Naive thymus-derived CD8-positive, alpha-beta T cell (primary cell): ENCODE data around the gene SUSD3. TPM values are rescaled to one million over a fixed set of nuclear protein-coding genes. Genes with fewer than 3 reads are reported as not detected.

Experiments
- ATAC-seq, 2 donors: fragments of 150-1000 bp; cut with Tn5 transposase in 1 of 2; sonication (Bioruptor Pico), chemical (Tn5 transposase) in 1 of 2; 1 replicate in 1 of 2; 2 replicates in 1 of 2; pipeline ENCODE4 v1.10.0; 2021; ENCODE audit warnings: mild to moderate bottlenecking in 2 of 2, moderate library complexity in 2 of 2
- POLR2A ChIA-PET: fragments of 350-600 bp; sonication (Branson Sonifier 250); formaldehyde crosslinking; loops from one replicate; lab custom pipeline; 2021; ENCODE audit warnings: antibody characterized with exemption; lab: Charles Lee
- DNase-seq, 10 donors: peaks; one replicate each; pipeline versions ENCODE4 v3.0.0 to v3.0.0-alpha.2; 2020 to 2022
- H3K27ac Mint-ChIP-seq, 10 donors: one replicate each; pipeline ENCODE4 v1.8.0; 2020 to 2022; ENCODE audit warnings: mild to moderate bottlenecking in 10 of 10, mixed read lengths in 10 of 10, moderate library complexity in 4 of 10, inconsistent platforms in 1 of 10
- H3K27me3 Mint-ChIP-seq, 5 donors: one replicate each; pipeline ENCODE4 v1.8.0; 2021 to 2022; ENCODE audit warnings: mixed read lengths in 5 of 5
- H3K36me3 Mint-ChIP-seq, 3 donors: one replicate each; pipeline ENCODE4 v1.8.0; 2020 to 2022; ENCODE audit warnings: mixed read lengths in 3 of 3, mild to moderate bottlenecking in 2 of 3, inconsistent platforms in 1 of 3
- H3K4me1 Mint-ChIP-seq, 4 donors: one replicate each; pipeline ENCODE4 v1.8.0; 2021 to 2022; ENCODE audit warnings: mixed read lengths in 4 of 4
- H3K4me3 Mint-ChIP-seq, 10 donors: one replicate each; pipeline ENCODE4 v1.8.0; 2020 to 2022; ENCODE audit warnings: mild to moderate bottlenecking in 10 of 10, mixed read lengths in 10 of 10, moderate library complexity in 6 of 10, inconsistent platforms in 1 of 10
- H3K9me3 Mint-ChIP-seq, 9 donors: one replicate each; pipeline ENCODE4 v1.8.0; 2020 to 2022; ENCODE audit warnings: mixed read lengths in 9 of 9, mild to moderate bottlenecking in 3 of 9, inconsistent platforms in 1 of 9, moderate library complexity in 1 of 9
- polyA plus RNA-seq, 3 donors: library from polyadenylated mRNA; unstranded; fragments of 300-500 nt; fragmentation: Illumina TruSeq; gene quantifications; one replicate each; pipeline ENCODE4 v1.2.3, GENCODE V29; 2021
- total RNA-seq, 8 experiments: library from RNA in 2 of 8; stranded (reverse) in 2 of 8; gene quantifications; one replicate each; pipeline ENCODE4 v1.2.3 and lab custom pipeline; 2021 to 2026

Gene SUSD3
- total and polyA plus RNA-seq, 5 experiments from 2014 or later = 62.1 to 208 (median 86.7) TPM

DNA sequence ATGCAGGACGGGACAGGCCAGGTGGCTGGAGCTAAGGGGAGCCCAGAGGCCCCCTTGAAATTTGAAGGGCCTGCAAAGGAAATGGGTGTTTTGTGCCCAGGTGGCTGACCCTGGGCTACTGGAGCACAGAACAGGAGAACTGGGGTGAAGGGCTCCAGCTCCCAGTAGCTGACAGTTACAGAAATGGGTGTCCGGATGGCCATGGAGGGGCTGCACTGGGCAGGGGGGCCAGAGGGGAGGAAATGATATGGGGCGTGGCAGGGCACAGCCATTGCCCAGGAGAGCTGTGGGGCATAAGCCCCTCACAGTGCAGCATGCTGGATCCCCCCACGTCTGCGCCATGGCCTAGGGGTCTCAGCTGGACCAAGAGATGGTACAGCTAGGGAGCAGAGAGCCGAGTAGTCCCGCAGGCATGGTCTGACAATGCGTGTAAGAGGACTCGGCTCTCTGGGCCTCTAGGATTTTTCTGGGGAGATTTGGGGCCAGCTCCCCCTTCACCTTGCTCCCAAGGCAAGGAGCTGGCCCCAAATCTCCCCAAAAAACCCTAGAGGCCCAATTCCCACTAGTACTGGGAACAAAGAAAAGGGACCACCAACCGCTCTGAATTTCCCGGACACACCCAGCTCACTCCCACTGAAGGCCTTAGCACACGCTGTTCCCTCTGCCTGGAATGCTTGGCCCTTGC lies 29.6 kb downstream of the SUSD3 start:
- Mint-ChIP-seq H3K9me3 (peaks cover 0 to 2% (median 0%) of the 10 kb centered on the region in 9 donors), H3K4me3 (no peak overlapping the region), H3K36me3 (peaks cover 0 to 49% (median 15%) of the 10 kb centered on the region in 3 donors), H3K4me1 (peaks cover 20 to 57% (median 38%) of the 10 kb centered on the region in 4 donors), H3K27ac (peak overlapping the region; percentile 63 to 93 (median 77)), H3K27me3 (no peaks in the 10 kb centered on the region)
- POLR2A ChIA-PET = interaction anchor here (0.6 to 12.1 kb wide), 9 partner anchors 10 to 62 kb away, joined by 3 to 221 read pairs (median 4); no protein-coding TSS in a partner anchor
- ATAC-seq = no peak
- peak in 1 of 10 donors; percentile 37 for DNase-seq

DNA sequence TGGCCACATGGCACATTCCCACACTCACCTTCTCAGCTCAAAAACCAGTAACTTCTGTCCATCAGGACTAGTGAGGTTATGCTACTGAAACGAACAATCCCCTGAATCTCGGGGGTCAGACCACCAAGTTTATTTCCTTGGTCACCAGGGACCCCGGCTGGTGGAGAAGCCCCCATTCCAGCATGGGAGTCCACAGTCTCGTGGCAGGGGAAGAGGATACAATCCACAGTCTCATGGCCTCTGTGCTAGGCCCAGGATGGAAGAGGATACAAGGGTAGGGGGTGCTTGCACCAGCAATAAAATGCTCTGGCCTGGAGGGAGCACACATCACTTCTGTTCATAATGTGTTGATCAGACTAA lies 30.1 kb downstream of the SUSD3 start:
- DNase-seq (peak in 1 of 10 donors; percentile 27), ATAC-seq (no peak)
- peaks cover 21 to 58% (median 38%) of the 10 kb centered on the region in 4 donors for H3K4me1 Mint-ChIP-seq
- peak overlapping the region; percentile 12 to 93 (median 76) for H3K27ac Mint-ChIP-seq
- no peak overlapping the region for H3K4me3 Mint-ChIP-seq
- peaks cover 0 to 2% (median 0%) of the 10 kb centered on the region in 9 donors for H3K9me3 Mint-ChIP-seq
- H3K27me3 Mint-ChIP-seq = no peaks in the 10 kb centered on the region
- peaks cover 0 to 46% (median 14%) of the 10 kb centered on the region in 3 donors for H3K36me3 Mint-ChIP-seq
- POLR2A ChIA-PET = interaction anchor here (0.9 to 12.1 kb wide), 8 partner anchors 9 to 85 kb away, joined by 3 to 221 read pairs (median 4); no protein-coding TSS in a partner anchor

DNA sequence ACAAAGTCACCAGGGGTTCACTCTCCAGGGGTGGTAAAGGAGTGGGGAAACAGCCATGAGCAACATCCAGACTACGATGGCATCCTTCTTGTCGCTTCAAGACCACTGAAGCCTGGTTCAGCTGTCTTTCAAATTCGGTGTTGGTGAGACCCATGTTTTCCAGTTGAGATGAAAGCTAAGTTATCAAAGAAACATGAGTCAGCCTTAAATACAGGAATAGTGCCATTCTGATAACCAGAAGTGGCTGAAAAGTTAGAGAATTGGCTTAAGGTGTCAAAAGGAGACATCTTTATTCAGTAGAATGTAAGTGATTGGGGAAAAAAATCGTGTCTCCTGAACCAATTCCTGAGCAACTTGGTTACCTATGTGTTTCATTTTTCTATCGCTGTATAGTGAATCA lies 30.5 kb downstream of the SUSD3 start:
- Mint-ChIP-seq H3K36me3 (peaks cover 0 to 44% (median 12%) of the 10 kb centered on the region in 3 donors), H3K9me3 (peaks cover 0 to 2% (median 0%) of the 10 kb centered on the region in 9 donors), H3K27ac (peak overlapping the region; percentile 12 to 93 (median 77)), H3K4me3 (no peak overlapping the region), H3K4me1 (peaks cover 22 to 58% (median 38%) of the 10 kb centered on the region in 4 donors), H3K27me3 (no peaks in the 10 kb centered on the region)
- DNase-seq = no peak
- ATAC-seq = no peak
- POLR2A ChIA-PET = interaction anchor here (0.9 to 12.1 kb wide), 5 partner anchors 11 to 85 kb away, joined by 3 to 221 read pairs (median 4); no protein-coding TSS in a partner anchor

DNA sequence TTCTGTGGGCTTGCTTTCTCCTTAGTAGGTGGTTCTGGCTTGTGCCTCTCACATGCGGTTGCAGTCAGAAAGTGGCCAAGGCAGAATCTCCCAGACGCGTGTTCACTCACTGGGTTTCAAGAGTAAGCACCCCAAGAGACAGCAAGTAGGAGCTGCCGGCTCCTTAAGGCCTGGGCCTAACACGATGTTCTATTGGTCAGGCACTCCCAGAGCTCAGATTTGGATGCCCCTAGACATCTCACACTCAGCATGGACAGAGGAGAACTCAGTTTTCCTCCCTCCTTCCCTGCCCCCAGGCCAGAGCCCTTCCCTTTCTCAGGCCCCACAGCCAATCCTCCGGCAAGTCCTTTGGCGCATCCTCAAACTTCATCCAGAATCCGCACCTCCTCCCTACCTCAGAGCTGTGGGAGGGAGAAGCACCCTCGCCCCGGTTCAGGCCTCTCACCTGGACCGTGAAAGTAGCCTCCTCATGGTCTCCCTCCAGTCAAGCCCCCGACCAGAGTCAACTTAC lies 31.0 kb downstream of the SUSD3 start:
- Mint-ChIP-seq H3K9me3 (peaks cover 0 to 2% (median 0%) of the 10 kb centered on the region in 9 donors), H3K36me3 (peaks cover 0 to 41% (median 12%) of the 10 kb centered on the region in 3 donors), H3K27ac (peak overlapping the region; percentile 68 to 93 (median 81)), H3K27me3 (no peaks in the 10 kb centered on the region), H3K4me3 (no peak overlapping the region), H3K4me1 (peaks cover 27 to 62% (median 42%) of the 10 kb centered on the region in 4 donors)
- POLR2A ChIA-PET = interaction anchor here (0.9 to 12.1 kb wide), 5 partner anchors 11 to 86 kb away, joined by 3 to 221 read pairs (median 4); no protein-coding TSS in a partner anchor
- no peak for ATAC-seq
- peak in 1 of 10 donors; percentile 37 for DNase-seq

DNA sequence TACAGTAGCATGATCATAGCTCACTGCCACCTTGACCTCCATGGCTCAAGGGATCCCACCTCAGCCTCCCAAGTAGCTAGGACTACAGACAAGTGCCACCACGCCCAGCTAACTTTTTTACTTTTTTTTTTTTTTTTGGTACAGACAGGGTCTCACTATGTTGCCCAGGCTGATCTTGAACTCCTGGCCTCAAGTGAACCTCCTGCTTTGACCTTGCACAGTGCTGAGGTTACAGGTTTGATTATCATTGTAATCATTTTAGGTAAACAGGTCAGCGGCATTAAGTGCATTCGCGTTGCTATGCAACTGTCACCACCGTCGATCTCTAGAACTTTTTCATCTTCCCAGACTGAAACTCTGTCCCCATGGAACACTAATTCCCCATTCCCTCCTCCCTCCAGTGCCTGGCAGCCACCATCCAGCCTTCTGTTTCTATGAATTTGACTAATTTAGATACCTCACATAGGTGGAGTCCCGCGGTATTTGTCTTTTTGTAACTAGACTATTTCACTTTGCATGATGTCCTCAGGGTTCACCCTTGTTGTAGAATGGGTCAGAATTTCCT lies 31.7 kb downstream of the SUSD3 start:
- peak in 1 of 10 donors; percentile 22 for DNase-seq
- no peak for ATAC-seq
- POLR2A ChIA-PET = interaction anchor here (0.7 to 12.1 kb wide), 5 partner anchors 26 to 129 kb away, joined by 3 to 221 read pairs (median 4); no protein-coding TSS in a partner anchor
- H3K4me3 Mint-ChIP-seq = peak overlapping the region in 1 of 10 donors; percentile 3
- H3K27me3 Mint-ChIP-seq = no peaks in the 10 kb centered on the region
- peaks cover 0 to 2% (median 0%) of the 10 kb centered on the region in 9 donors for H3K9me3 Mint-ChIP-seq
- H3K27ac Mint-ChIP-seq = peak overlapping the region; percentile 58 to 93 (median 76)
- peaks cover 30 to 65% (median 46%) of the 10 kb centered on the region in 4 donors for H3K4me1 Mint-ChIP-seq
- peaks cover 0 to 36% (median 12%) of the 10 kb centered on the region in 3 donors for H3K36me3 Mint-ChIP-seq

DNA sequence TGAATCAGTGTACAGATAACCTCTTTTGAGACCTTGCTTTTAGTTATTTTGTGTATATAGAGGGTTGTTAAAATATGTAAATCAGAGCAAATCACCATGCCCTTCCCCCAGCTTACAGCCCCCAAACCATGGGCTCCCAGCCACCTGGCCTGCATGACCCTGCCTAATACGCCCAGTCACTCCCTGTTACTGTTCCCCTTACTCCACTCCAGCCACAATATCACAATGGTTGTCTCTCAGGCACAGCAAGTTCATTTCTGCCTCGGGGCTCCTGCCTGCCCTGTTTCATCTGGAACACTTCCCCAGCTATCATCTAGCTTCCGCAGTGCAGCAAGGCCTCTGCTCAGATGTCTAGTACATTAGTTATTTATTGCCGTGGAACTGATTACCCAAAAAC lies 32.6 kb downstream of the SUSD3 start:
- no peak overlapping the region for H3K4me3 Mint-ChIP-seq
- H3K9me3 Mint-ChIP-seq = peaks cover 0 to 2% (median 0%) of the 10 kb centered on the region in 9 donors
- ATAC-seq (no peak), DNase-seq (peak in 1 of 10 donors; percentile 9)
- no peaks in the 10 kb centered on the region for H3K27me3 Mint-ChIP-seq
- H3K27ac Mint-ChIP-seq = peak overlapping the region; percentile 24 to 93 (median 78)
- H3K36me3 Mint-ChIP-seq = peaks cover 0 to 27% (median 5%) of the 10 kb centered on the region in 3 donors
- POLR2A ChIA-PET = interaction anchor here (0.6 to 12.1 kb wide), 7 partner anchors 16 to 239 kb away, joined by 3 to 221 read pairs (median 5); no protein-coding TSS in a partner anchor
- H3K4me1 Mint-ChIP-seq = peaks cover 30 to 65% (median 45%) of the 10 kb centered on the region in 4 donors

DNA sequence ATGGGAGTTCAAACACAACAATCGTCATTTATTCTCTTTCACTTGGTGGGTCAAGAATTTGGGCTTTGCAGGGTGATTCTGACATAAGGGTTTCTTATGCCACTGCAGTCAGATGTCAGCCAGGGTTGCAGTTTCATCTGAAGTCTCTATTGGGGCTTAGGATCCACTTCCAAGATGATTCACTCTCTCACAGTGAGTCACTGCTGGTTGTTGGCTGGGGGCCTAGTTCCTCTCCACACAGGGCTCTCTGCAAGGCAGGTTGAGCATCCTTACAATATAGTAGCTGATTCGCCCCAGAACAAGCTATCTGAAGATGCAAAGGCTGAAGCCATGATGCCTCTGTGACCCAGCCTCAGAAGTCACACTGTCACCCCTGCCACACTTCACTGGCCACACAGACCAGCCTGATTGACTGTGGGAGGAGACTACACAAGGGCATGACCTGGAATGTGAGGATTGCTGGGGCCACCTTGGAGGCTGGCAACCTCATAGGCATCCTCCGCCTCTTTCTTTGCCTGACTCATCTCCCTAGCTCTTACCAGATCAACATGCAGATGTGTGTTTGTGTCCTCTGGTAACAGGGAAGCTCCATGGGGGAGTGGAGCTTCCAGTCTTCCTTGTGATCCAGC lies 33.1 kb downstream of the SUSD3 start:
- Mint-ChIP-seq H3K27ac (peak overlapping the region; percentile 1 to 98 (median 94)), H3K4me1 (peaks cover 30 to 64% (median 44%) of the 10 kb centered on the region in 4 donors), H3K9me3 (peaks cover 0 to 2% (median 0%) of the 10 kb centered on the region in 9 donors), H3K4me3 (no peak overlapping the region), H3K27me3 (no peaks in the 10 kb centered on the region), H3K36me3 (peaks cover 0 to 22% (median 3%) of the 10 kb centered on the region in 3 donors)
- no peak for ATAC-seq
- POLR2A ChIA-PET = interaction anchor here (0.6 to 12.1 kb wide), 8 partner anchors 14 to 240 kb away, joined by 3 to 221 read pairs (median 4); no protein-coding TSS in a partner anchor
- peak in 2 of 10 donors; percentile 39 to 45 for DNase-seq

DNA sequence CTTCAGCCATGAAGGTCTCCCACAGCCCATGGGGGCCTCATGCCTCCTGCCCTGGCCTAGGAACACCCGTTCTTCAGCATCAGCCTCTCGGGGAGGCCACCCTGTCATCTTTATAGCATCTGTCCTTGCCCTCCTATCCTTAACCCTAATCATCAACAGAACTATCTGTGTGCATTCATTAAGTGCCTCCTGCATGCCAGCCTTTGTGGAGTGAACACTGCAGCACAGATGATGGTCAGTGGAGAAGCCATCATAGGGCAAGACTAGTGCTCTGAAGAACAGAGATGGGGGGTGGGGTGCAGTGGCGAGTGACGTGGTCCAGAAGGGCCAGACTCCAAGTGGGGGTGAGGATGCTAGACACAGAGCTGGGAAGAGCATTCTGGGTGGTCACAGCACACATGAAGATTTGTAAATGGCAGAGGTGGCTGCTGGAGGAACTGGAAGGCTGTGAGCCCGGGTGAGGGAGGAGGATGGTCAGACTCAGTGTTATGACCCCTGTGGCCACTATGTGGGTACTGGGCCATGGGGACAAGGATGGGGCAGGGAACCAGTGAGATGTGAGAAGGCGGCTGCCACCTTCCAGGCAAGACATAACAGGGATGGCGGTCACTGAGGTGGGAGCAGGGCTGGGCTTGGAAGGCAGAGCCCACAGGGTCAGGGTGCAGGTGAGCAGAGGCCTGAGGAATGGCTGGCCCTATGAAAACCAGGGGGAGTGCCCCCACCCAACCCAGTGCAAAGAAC lies 33.9 kb downstream of the SUSD3 start:
- Mint-ChIP-seq H3K27ac (peak overlapping the region; percentile 77 to 98 (median 97)), H3K4me3 (peak overlapping the region in 7 of 10 donors; percentile 15 to 83 (median 40)), H3K9me3 (peaks cover 0 to 2% (median 0%) of the 10 kb centered on the region in 9 donors), H3K36me3 (peaks cover 0 to 13% (median 0%) of the 10 kb centered on the region in 3 donors), H3K27me3 (no peaks in the 10 kb centered on the region), H3K4me1 (peaks cover 34 to 68% (median 49%) of the 10 kb centered on the region in 4 donors)
- POLR2A ChIA-PET = interaction anchor here (1.0 to 12.1 kb wide), 7 partner anchors 9 to 72 kb away, joined by 3 to 221 read pairs (median 7); no protein-coding TSS in a partner anchor
- DNase-seq (peak in 1 of 10 donors; percentile 24), ATAC-seq (no peak)

DNA sequence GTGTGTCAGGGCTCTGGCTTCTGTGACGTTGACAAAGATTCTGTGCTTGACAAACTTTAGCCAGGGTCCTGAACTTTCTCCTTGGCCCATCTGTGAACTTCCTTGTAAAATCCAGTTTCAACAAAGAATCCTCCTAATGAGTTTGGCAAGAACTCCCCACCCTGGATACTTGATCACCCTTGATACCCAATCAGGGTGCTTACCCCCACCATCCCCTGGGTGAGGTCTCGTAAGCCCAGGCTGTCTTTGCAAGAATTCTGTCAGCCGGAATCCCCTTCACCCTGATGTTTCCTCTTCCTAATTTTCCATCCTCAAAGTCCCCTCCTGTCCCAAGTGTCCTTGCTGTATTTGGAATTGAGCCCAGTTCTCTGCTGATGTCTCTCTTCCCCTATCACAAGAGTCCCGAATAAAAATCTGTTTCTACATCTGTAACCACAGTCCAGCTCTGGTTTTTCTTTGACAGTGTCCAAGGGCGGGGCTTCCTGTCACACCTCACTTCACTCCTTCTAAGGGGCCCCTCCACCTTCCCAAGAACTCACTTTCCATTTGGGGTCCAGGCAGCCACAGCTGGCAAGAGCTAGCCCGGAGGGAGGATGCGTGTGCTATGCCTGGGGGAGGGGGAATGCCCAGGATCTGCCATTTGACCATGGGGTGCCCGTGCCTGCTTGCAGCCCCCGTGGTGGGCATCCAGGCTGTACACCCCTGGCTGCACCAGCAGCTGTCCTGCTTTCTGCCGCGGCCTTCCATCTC lies 34.8 kb downstream of the SUSD3 start:
- ATAC-seq (no peak), DNase-seq (peak in 1 of 10 donors; percentile 60)
- peaks cover 42 to 77% (median 58%) of the 10 kb centered on the region in 4 donors for H3K4me1 Mint-ChIP-seq
- H3K9me3 Mint-ChIP-seq = peaks cover 0 to 2% (median 0%) of the 10 kb centered on the region in 9 donors
- peaks cover 0 to 7% (median 0%) of the 10 kb centered on the region in 3 donors for H3K36me3 Mint-ChIP-seq
- POLR2A ChIA-PET = interaction anchor here (1.0 to 12.1 kb wide), 7 partner anchors 10 to 81 kb away, joined by 3 to 221 read pairs (median 7); partner anchors contain the start of gene NINJ1
- no peaks in the 10 kb centered on the region for H3K27me3 Mint-ChIP-seq
- H3K4me3 Mint-ChIP-seq = peak overlapping the region; percentile 3 to 87 (median 62)
- peak overlapping the region; percentile 91 to 98 (median 97) for H3K27ac Mint-ChIP-seq

DNA sequence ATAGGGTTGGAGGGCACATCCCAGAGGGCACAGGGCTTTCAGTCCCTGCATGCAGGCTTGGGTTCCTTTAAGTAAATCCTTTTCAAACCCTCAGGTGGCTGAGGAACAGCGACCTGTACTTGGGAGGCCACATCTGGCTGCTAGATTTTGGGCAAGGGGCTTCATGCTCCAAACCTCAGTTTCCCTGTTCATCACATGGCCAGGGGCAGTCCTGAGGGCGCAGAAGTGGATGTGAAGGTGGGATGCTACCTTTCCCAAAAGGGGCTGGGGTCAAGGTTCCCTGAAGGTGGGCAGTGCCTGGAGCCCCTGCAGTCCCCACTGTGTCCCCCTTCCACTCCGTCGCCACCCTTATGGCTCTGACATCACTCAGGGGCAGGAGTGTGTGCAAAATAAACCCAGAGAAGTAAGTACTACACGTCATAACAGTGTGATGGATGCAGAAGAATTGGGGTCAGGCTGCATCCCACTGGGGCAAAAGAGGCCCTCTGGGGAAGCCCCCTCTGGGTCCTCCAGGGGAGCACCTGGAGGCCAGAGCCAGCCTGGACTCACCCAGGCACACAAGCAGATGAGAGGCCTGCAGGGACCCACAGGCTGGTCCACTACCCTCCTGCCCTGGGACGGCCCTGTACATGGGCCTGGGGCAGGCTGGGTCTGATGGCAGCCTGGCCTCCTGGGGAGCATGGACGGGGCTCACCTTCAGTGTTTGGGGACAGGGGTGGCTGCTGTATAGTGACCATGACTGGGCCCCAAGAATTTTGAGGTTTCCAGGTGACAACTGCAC lies 35.6 kb downstream of the SUSD3 start:
- Mint-ChIP-seq H3K9me3 (peaks cover 0 to 2% (median 0%) of the 10 kb centered on the region in 9 donors), H3K4me1 (peaks cover 42 to 79% (median 63%) of the 10 kb centered on the region in 4 donors), H3K4me3 (peak overlapping the region; percentile 73 to 91 (median 87)), H3K27ac (peak overlapping the region; percentile 91 to 98 (median 97)), H3K27me3 (no peaks in the 10 kb centered on the region), H3K36me3 (peaks cover 0 to 3% (median 0%) of the 10 kb centered on the region in 3 donors)
- peak in 1 of 10 donors; percentile 62 for DNase-seq
- POLR2A ChIA-PET = interaction anchor here (1.0 to 12.1 kb wide), 12 partner anchors 11 to 81 kb away, joined by 3 to 221 read pairs (median 11); partner anchors contain the start of gene NINJ1
- no peak for ATAC-seq
